Measurements from ENCODE around the gene TNS1.

The TNS1 gene

DNA sequence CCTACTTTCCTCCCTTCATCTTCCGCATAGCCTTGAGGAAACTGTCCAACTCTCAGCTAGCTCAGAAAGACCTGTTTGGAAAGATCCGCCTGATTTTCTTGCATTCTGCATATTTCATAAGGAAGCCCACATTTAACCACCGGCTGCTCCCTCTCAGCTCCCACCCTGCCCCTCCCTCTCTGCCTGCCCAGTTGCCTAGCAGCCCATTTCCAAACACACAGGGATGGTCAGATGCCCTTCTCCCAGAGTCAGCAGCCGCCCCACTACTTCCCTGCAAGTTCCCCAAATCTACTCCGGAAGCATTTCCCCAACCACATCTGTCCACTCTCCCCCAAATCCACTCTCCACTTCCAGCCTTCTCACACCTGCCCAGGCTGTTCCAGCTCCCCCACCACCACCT, 96.0 kb downstream of the TNS1 start:
- no peak for TF ChIP-seq EZH2 (optimal IDR thresholded peaks at IDR 0.05; ENCODE audit: low read depth, low read length)
- TF ChIP-seq EZH2phosphoT487 (IDR thresholded peaks at IDR 0.05; ENCODE audit: low read length): no peak
- TF ChIP-seq, protein P1, sequence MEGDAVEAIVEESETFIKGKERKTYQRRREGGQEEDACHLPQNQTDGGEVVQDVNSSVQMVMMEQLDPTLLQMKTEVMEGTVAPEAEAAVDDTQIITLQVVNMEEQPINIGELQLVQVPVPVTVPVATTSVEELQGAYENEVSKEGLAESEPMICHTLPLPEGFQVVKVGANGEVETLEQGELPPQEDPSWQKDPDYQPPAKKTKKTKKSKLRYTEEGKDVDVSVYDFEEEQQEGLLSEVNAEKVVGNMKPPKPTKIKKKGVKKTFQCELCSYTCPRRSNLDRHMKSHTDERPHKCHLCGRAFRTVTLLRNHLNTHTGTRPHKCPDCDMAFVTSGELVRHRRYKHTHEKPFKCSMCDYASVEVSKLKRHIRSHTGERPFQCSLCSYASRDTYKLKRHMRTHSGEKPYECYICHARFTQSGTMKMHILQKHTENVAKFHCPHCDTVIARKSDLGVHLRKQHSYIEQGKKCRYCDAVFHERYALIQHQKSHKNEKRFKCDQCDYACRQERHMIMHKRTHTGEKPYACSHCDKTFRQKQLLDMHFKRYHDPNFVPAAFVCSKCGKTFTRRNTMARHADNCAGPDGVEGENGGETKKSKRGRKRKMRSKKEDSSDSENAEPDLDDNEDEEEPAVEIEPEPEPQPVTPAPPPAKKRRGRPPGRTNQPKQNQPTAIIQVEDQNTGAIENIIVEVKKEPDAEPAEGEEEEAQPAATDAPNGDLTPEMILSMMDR (IDR thresholded peaks at IDR 0.05; ENCODE audit: low read length): no peak
- no peak overlapping the region for H3K4me2 ChIP-seq (ENCODE audit: low read depth, low read length)
- H3K27me3 ChIP-seq (replicated peaks; ENCODE audit: insufficient read depth, low read length): peaks cover 4% of the 10 kb centered on the region; the same call in 1 of the 2 replicates
- H2AFZ ChIP-seq (ENCODE audit: low read length): no peak overlapping the region
- no peak for DNase-seq
- no peaks in the 10 kb centered on the region for H4K20me1 ChIP-seq (ENCODE audit: insufficient read depth, low read length)
- no peaks in the 10 kb centered on the region for H3K9me2 ChIP-seq (replicated peaks; ENCODE audit: insufficient read depth, low read length)
- H3K9me3 ChIP-seq (replicated peaks; ENCODE audit: insufficient read depth, low read length): no peaks in the 10 kb centered on the region
- H3K4me3 ChIP-seq (ENCODE audit: low read length): no peak overlapping the region
- no peaks in the 10 kb centered on the region for H3K36me3 ChIP-seq (replicated peaks; ENCODE audit: insufficient read depth, low read length)
- no peak overlapping the region for H3K9ac ChIP-seq (ENCODE audit: low read length)
- H3K4me1 ChIP-seq (ENCODE audit: low read length): no peaks in the 10 kb centered on the region
- no peak overlapping the region for H3K27ac ChIP-seq (ENCODE audit: low read length)
- no peaks in the 10 kb centered on the region for H3F3A ChIP-seq (ENCODE audit: insufficient read depth, low read length)
- H3K79me2 ChIP-seq (ENCODE audit: low read length): no peaks in the 10 kb centered on the region

DNA sequence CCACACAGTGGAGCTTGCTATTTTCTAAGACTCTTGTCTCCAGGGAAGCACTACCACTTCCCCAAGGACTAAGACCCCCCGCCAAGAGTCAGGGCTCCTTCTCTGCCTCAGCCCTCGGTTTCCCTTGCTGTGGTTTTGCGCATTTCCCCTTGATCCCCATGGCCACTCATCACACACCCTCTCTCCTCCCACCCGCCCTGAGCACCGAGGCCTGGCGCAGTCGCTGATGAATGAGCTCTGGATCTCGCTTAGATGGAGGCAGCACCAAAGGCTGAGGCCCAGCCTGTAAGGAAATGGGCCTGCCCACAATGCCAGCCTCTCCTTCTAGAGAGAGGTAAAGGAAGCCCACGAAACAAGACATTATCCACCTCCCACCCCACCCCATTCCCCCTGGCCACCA, 96.9 kb downstream of the TNS1 start:
- Histone ChIP-seq H2AFZ (ENCODE audit: low read length) (no peak overlapping the region), H3K27me3 (replicated peaks; ENCODE audit: insufficient read depth, low read length) (peaks cover 4% of the 10 kb centered on the region; the same call in 1 of the 2 replicates), H3K4me1 (ENCODE audit: low read length) (no peaks in the 10 kb centered on the region), H3K4me2 (ENCODE audit: low read depth, low read length) (no peak overlapping the region), H3K9me2 (replicated peaks; ENCODE audit: insufficient read depth, low read length) (no peaks in the 10 kb centered on the region), H4K20me1 (ENCODE audit: insufficient read depth, low read length) (no peaks in the 10 kb centered on the region), H3K9me3 (replicated peaks; ENCODE audit: insufficient read depth, low read length) (no peaks in the 10 kb centered on the region), H3K79me2 (ENCODE audit: low read length) (no peaks in the 10 kb centered on the region), H3K4me3 (ENCODE audit: low read length) (no peak overlapping the region), H3K27ac (ENCODE audit: low read length) (no peak overlapping the region), H3K9ac (ENCODE audit: low read length) (no peak overlapping the region), H3F3A (ENCODE audit: insufficient read depth, low read length) (no peaks in the 10 kb centered on the region), H3K36me3 (replicated peaks; ENCODE audit: insufficient read depth, low read length) (no peaks in the 10 kb centered on the region)
- no peak for TF ChIP-seq EZH2 (optimal IDR thresholded peaks at IDR 0.05; ENCODE audit: low read depth, low read length)
- TF ChIP-seq, protein P1 (IDR thresholded peaks at IDR 0.05; ENCODE audit: low read length): no peak
- no peak for TF ChIP-seq EZH2phosphoT487 (IDR thresholded peaks at IDR 0.05; ENCODE audit: low read length)
- no peak for DNase-seq

DNA sequence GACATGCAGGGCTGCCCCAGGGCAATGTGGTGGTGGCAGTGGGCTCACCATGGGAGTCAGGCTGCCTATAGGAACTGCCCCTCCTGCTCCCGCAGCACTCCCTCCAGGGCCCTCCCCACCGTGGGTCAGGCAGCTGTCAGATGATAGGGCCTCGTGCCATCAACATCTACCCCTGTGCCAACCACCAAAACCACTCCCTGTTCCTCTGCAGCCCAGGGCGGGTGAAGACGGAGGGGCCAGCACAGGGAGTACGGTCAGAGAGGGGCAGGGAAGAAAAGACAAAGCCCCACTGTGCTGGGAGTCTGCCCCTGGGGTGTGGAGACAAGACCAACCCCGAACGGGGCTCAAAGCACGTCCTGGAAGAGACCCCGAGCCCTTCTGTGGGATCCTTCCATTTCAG, 97.4 kb downstream of the TNS1 start:
- TF ChIP-seq, protein P1 (IDR thresholded peaks at IDR 0.05; ENCODE audit: low read length): no peak
- TF ChIP-seq EZH2 (optimal IDR thresholded peaks at IDR 0.05; ENCODE audit: low read depth, low read length) (no peak), EZH2phosphoT487 (IDR thresholded peaks at IDR 0.05; ENCODE audit: low read length) (no peak)
- no peak overlapping the region for H3K9ac ChIP-seq (ENCODE audit: low read length)
- H3K36me3 ChIP-seq (replicated peaks; ENCODE audit: insufficient read depth, low read length): no peaks in the 10 kb centered on the region
- H3K9me3 ChIP-seq (replicated peaks; ENCODE audit: insufficient read depth, low read length): no peaks in the 10 kb centered on the region
- no peak overlapping the region for H2AFZ ChIP-seq (ENCODE audit: low read length)
- no peaks in the 10 kb centered on the region for H4K20me1 ChIP-seq (ENCODE audit: insufficient read depth, low read length)
- no peak overlapping the region for H3K4me2 ChIP-seq (ENCODE audit: low read depth, low read length)
- no peaks in the 10 kb centered on the region for H3F3A ChIP-seq (ENCODE audit: insufficient read depth, low read length)
- no peak for DNase-seq
- H3K79me2 ChIP-seq (ENCODE audit: low read length): no peaks in the 10 kb centered on the region
- no peaks in the 10 kb centered on the region for H3K4me1 ChIP-seq (ENCODE audit: low read length)
- H3K4me3 ChIP-seq (ENCODE audit: low read length): no peak overlapping the region
- no peak overlapping the region for H3K27ac ChIP-seq (ENCODE audit: low read length)
- no peaks in the 10 kb centered on the region for H3K9me2 ChIP-seq (replicated peaks; ENCODE audit: insufficient read depth, low read length)
- H3K27me3 ChIP-seq (replicated peaks; ENCODE audit: insufficient read depth, low read length): peaks cover 4% of the 10 kb centered on the region; the same call in 1 of the 2 replicates

Measured in MM.1S (cell line).